GM21367 (cell line): ENCODE measurements around the gene PKMYT1.
"Not testable (repeated sequence)": the region's sequence is repeated elsewhere in the genome, so short reads cannot be mapped to it uniquely, and the experiment has no call there.

Source experiments
- ATAC-seq: cut with Tn5 transposase; IDR thresholded peaks from one replicate; pipeline ENCODE4 v1.9.1; 2021; ENCODE audit not compliant: unreplicated experiment

The PKMYT1 gene

DNA sequence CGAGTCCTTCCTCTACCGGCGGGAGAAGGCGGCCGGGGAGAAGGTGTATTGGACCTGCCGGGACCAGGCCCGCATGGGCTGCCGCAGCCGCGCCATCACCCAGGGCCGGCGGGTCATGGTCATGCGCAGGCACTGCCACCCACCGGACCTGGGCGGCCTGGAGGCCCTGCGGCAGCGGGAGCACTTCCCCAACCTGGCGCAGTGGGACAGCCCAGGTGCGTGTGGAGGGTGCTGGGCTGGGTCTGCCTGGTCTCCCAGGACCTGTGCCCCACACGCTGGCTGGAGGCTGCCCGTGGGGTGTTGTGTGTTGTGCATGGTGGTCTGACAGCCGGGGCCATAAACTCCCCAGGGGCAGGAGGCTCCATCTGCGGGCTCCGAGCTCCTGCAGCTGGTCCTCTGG lies 43.1 kb downstream of the PKMYT1 start:
- no peak for ATAC-seq

GRCh38 chr16:2936436-2937011 lies 43.7 kb downstream of the PKMYT1 start:
- ATAC-seq: no peak

GRCh38 chr16:2934450-2934849 lies 45.8 kb downstream of the PKMYT1 start:
- no peak for ATAC-seq

GRCh38 chr16:2933701-2934100 lies 46.5 kb downstream of the PKMYT1 start:
- no peak for ATAC-seq

DNA sequence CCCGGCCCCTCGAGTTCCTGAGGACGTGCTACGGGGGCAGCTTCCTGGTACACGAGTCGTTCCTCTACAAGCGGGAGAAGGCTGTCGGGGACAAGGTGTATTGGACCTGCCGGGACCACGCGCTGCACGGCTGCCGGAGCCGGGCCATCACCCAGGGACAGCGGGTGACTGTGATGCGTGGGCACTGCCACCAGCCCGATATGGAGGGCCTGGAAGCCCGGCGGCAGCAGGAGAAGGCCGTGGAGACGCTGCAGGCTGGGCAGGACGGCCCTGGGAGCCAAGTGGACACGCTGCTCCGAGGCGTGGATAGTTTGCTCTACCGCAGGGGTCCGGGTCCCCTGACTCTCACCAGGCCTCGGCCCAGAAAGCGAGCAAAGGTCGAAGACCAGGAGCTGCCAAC lies 47.1 kb downstream of the PKMYT1 start:
- ATAC-seq: no peak

DNA sequence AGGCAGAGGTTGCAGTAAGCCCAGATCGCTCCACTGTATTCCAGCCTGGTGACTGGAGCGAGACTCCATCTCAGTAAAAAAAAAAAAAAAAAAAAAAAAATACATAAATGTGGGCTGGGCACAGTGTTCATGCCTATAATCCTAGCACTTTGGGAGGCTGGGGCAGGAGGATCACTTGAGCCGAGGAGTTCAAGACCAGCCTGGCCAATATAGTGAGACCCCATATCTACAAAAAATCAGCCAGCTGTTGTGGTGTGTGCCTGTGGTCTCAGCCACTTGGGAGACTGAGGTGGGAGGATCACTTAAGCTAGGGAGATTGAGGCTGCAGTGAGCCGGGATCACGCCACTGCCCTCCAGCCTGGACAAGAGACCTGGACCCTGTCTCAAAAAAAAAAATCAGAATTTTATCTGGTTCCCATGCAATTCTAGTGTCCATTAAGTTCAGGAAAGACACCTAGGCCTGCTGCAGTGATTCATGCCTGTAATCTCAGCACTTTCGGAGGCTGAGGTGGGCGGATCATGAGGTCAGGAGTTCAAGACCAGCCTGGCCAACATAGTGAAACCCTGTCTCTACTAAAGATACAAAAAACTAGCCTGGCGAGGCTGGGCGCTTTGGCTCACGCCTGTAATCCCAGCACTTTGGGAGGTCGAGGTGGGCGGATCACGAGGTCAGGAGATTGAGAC lies 48.9 kb downstream of the PKMYT1 start:
- not testable (repeated sequence) for ATAC-seq

- no peak for ATAC-seq
These were observed 50.0 kb downstream of the PKMYT1 start for GRCh38 chr16:2930236-2930635.

- no peak for ATAC-seq
These were observed 50.6 kb downstream of the PKMYT1 start for GRCh38 chr16:2929693-2930092.

DNA sequence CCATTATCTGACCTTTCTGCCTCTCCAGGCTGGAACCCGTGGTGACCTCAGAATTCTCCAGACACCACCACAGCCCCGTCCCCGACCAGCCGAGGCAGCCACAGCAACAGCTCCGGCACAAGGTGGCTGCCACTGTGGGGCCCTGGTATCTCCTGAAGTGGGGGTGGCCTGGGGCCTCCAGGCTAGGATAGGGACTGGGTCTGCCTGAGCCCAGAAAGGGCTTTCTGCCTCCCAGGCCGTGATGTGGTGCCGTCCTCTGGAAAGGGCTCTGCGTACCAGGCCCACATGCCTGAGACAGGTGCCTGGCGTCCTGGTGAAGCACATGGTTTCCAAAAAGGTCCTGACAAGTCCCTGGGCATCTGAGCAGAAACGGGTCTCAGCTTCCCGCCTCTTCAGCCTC lies 51.5 kb downstream of the PKMYT1 start:
- no peak for ATAC-seq

- ATAC-seq: not testable (repeated sequence)
These were observed 52.1 kb downstream of the PKMYT1 start for GRCh38 chr16:2928151-2928550.

DNA sequence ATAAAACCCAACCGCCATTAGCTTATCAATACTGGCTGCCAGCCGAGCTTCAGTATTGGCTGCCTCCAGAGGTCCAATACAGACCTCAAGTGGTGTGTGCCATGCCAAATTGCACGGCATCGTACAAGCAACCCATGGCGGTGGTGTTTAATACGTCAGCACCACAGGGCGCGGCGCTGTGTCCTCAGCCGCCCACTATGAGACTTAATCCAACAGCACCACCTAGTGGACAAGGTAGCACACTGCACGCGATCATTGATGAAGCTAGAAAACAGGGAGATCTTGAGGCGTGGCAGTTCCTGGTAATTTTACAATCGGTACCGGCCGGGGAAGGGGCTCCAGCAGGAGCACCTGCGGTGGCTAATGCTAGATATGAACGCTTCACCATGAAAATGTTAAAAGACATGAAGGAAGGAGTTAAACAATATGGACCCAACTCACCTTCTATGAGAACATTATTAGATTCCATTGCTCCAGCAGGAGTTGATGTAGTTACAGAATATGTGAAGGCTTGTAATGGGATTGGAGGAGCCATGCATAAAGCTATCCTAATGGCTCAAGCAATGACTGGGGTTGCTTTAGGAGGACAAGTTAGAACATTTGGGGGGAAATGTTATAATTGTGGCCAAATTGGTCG lies 53.1 kb downstream of the PKMYT1 start:
- ATAC-seq: no peak

- no peak for ATAC-seq
These were observed 53.6 kb downstream of the PKMYT1 start for GRCh38 chr16:2926650-2926999.

DNA sequence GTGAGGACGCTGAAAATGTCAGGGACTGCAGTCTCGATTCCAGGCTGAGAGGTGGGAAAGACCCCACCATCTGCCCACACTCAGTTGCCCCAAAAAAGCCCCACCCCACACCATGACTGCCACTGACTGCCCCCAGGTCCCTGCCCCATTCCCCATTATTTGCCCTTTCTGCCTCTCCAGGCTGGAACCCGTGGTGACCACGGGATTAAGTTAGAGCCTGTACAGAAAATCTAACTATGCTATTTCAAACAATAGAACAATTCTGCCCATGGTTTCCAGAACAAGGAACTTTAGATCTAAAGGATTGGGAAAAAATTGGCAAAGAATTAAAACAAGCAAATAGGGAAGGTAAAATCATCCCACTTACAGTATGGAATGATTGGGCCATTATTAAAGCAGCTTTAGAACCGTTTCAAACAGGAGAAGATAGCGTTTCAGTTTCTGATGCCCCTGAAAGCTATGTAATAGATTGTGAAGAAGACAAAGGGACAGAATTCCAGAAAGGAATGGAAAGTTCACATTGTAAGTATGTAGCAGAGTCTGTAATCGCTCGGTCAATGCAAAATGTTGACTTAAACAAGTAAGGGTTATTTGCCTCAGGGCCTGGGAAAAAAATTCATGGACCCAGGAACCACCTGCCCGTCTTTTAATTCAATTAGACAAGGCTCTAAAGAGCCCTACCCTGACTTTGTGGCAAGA lies 54.1 kb downstream of the PKMYT1 start:
- no peak for ATAC-seq

GRCh38 chr16:2924901-2925755 lies 55.1 kb downstream of the PKMYT1 start:
- no peak for ATAC-seq

- no peak for ATAC-seq
These were observed 56.8 kb downstream of the PKMYT1 start for GRCh38 chr16:2923481-2923880.
